Activated CD8-positive, alpha-beta memory T cell treated with anti-CD3 and anti-CD28 coated beads, Interleukin-2, amount 50 U/mL, for 1 hour (primary cell): ENCODE data around the gene CTNS.

Experiments
- DNase-seq: peaks from one replicate; pipeline ENCODE4 v3.0.0-alpha.2; 2020; ENCODE audit errors: extremely low read depth

The CTNS gene

DNA sequence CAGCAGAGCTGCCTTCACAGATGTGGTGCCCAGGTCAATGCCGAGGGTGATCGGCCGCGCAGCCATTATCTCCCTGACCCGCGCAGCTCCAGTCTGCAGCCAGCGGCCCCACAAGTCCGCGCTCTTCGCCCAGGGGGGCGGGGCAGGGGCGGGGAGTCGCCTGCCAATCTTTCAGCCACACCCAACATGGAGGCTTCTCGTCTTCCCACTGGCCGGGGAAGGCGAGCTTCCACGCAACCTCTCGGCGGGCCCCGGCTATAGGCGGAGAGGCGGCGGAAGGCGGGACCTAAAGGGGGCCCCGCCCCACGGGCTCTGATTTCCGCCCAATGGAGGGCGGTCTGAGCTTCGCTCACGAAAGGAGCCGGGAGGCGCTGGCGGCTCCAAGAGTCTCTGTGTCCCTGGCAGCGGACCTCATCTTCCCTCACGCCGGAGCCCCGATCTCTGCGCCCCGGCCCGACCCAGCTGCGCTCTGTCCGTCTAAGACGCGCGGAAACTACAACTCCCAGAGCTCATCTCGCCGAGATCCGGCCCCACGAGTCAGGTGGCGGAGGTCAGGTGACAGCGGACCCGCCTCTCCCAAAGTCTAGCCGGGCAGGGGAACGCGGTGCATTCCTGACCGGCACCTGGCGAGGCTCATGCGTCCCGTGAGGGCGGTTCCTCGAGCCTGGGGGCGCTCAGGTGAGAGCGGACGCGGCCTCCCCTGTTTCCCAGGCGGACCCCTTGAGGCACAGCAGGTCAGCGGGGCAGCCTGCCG lies at the start of gene CTNS, which contains the start of gene SHPK:
TSS of gene CTNS (plus strand) at position 607 of the 754 bp plus-strand sequence. CDS start 3,447 bp downstream, outside the sequence.
TSS of gene SHPK (minus strand) at position 97 of the 754 bp plus-strand sequence. CDS start at position 66, 31 bp downstream.
- DNase-seq = peak; percentile 69

GRCh38 chr17:3589784-3590183 lies 46.8 kb upstream of the CTNS start:
- DNase-seq = no peak

DNA sequence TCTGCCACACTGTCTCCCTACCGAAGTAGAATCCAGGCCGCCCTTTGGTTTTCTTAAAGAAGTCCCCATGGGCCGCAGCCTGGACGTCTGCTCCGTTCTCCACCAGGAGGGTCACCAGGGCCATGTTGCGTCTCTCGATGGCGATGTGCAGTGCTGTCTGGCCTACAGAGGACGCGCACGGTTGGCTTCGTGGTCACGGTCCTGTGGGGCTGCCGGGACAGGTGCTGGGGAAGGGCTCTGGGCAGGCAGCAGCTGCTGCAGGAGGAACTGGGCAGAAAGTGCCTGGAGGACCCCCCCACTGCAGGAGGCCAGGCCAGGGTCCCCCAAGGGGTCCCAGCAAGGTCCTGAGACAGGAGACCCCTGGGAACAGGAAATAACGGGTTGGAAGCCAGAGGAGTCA lies 46.3 kb upstream of the CTNS start:
- no peak for DNase-seq

GRCh38 chr17:3590768-3591167 lies 45.8 kb upstream of the CTNS start:
- DNase-seq = no peak

GRCh38 chr17:3592216-3592860 lies 44.2 kb upstream of the CTNS start:
- DNase-seq = no peak

DNA sequence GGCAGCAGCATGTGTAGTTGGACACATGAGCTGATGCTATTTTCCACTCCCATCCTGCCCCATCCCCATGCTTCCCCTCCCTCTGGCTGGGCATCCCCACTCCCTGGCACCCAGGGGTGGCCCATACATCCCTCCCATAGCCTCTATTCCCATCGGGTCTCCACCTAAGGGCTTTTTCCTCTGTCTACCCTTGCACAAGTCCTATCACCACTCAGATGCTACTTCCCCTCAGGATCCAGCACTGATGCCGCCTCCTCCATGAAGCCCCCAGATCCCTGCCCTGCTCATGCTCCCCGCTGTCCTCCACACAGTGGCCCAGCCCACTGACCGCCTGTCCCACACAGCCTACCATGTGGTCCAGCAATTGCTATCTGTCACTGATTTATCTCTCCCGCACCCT lies 43.2 kb upstream of the CTNS start:
- no peak for DNase-seq

DNA sequence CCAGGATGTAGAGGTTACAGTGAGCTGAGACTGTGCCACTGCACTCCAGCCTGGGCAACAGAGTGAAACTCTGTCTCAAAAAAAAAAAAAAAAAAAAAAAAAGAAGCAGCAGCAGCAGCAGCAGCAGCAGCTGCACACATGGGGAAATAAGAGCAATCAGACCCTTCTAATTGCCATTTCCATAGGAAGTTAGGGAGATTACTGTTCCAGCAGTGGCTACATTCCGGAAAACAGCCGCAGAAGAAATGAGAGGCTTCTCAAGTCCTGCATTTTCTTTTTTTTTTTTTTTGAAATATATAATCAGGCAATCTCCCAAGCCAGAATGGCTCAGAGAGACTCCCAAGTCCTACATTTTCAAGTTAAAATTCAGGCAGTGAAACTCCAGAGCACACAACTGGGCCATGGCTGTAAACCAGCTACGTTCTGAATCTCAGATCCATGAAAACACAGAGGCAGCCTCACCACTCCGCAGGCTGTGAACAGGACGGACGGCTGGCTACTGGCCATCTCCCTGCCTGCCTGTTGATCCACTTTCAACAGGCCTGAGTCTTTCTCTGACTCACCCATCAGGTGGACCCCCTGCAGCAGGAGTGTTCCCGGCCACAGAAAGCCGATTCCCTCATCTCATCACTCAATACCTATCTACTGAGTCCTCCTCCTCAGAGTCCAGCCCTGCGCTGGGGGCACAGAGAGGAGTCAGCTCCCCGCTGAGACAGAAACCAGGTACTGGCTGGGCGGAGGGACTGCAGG lies 42.3 kb upstream of the CTNS start:
- no peak for DNase-seq

DNA sequence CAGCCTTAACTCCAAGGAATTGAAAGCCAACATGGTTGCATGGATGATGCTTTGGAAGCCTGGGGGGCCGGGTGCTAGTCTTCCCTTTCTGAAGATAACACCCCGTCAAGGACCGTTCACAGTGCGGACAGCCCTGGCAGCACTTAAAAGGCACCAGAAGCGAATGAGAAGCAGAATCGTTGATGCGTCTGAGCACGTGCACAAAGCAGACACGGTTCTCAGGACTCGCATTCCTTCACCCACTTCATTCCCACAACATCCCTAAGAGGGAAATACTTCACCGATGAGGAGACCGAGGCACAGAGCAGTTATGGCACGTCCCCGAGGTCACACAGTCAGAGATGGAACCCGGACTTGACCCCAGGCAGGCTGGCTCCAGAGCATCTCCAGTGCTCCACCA lies 41.6 kb upstream of the CTNS start:
- no peak for DNase-seq

GRCh38 chr17:3596804-3597464 lies 39.6 kb upstream of the CTNS start:
- DNase-seq = no peak

- DNase-seq = no peak
Measured at GRCh38 chr17:3598078-3598477, 38.5 kb upstream of the CTNS start.

DNA sequence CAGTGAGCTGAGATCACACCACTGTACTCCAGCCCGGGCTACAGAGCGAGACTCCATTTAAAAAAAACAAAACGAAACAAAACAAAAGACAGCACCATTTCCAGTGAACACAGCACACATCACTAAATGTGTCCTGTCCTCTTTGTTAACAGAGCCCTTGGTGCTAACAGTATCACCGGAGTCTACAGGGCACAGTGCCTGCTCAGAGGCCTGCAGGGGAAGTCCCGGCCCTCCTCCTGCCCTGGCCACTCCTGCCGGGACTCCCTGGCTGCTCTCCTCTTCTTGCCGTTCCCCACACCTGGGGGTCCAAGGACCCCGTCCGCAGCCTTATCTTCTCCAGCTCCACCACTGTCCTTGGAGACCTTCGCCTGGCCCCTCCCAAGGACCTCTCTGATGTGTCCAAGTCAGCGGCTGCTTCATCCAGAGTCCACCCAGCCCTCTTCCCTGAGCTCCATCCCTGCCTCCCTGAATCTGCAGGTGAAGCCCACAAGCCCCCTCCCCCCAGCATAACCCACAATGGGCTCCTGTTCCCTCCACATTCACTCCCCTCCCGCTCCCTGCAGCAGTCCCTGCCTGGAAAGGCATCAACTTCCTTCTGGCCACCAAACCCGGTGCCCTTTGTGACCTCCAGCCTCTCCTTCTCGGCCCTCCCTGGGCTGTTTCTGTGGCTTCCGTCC lies 35.9 kb upstream of the CTNS start:
- no peak for DNase-seq

- no peak for DNase-seq
Measured at GRCh38 chr17:3602499-3602898, 34.1 kb upstream of the CTNS start.

DNA sequence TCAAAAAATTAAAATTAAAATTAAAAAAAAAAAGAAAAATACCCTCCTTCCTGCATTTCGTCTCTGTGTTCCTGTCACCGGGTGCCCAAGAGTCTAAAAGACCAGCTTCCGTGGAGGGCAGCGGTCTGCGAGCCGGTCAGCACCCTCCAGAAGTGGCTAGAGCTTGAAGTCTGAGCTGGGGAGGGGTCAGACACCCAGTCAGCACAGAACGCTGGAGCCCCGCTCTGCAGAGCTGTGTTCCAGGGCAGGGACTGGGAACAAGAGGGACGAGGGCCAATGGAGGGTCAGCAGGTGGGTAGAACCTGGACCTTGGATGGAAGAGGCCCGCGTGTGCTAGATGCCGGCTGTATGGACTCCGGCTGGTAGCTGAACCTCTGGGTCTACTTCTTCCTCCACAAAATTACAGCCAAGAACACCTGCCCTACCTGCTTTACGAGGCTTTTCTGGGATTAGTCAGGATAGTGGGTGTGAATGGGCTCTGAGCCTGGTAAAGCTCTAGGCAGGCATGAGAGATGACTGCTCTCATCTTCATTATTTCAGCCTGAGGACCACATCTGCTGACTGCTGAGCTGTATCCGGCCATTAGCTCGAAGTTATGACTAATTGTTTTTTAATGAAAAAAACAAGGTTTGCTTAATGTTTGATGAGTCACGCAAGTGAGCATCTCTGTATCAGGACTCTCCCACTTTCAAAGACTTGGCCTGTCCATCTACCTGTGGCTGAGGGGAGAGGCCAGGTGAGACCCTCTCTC lies 33.3 kb upstream of the CTNS start:
- DNase-seq = no peak

DNA sequence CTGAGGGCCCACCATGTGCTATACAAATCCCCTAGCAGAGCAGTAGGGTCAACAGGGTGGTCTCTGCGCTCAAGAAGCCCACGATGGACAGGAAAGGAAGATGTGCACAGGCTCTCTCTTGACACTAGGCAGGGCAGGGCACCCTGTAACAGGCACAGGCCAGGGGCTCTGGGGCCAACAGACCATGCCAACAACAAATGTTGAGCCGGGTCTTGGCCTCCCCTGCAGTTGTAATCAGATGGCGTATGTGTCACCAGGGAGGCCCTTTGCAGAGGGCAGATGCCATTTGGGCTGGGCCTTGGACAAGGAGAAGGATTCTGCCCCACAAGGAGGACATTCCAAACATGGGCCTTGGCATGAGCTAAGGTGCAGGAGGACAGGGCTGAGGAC lies 32.7 kb upstream of the CTNS start:
- DNase-seq = no peak

DNA sequence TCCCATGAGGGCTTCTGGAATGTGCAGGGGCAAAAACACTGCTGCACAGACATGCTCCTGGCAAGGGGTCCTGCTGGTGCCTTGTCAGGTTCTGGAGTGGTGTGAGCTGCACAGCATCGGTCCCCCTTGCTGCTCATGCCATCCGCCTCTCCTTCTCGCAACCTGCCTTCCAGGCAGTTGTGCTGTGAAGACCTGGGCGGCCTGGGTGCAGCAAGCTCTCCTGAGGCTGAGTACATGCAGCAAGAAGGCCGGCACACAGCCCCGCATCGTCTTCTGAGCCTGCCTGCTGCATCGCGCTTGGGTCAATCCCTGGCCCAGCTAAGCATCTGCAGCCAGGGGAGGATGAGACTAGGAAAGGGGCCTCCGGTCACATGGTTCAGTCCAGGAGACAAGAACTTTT lies 26.9 kb upstream of the CTNS start:
- DNase-seq = no peak

DNA sequence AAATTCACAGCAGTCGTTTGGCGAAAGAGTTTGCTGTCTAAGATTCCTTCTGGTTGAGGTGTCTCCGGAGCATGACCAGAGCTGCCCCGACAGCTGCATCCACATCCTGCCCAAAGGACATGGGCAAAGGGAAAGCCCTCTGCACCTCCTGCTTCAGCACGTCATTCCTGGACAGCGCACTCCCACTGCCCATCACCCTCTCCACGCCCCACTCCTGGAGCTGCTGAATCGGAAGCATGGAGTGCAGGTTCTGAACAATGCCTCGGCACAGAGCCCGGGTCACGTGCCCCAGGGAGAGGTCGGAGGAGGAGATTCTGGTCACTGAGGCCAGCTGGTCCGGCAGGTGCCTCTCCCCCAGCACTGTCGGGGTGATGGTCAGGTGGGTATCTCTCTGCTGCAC lies 26.0 kb upstream of the CTNS start:
- no peak for DNase-seq

GRCh38 chr17:3613124-3613523 lies 23.4 kb upstream of the CTNS start:
- no peak for DNase-seq

GRCh38 chr17:3615160-3615870 lies 21.2 kb upstream of the CTNS start:
- no peak for DNase-seq

GRCh38 chr17:3621146-3621720 lies 15.3 kb upstream of the CTNS start:
- DNase-seq = no peak
